Mammary epithelial cell (primary cell): ENCODE results near the gene ANXA6.

Experiments used
- EZH2 ChIP-seq: IDR thresholded peaks from 2 replicates; pipeline ENCODE4 v1.6.1; 2012; ENCODE audit warnings: low read length, inconsistent platforms, borderline replicate concordance
- TF ChIP-seq, protein P1 (sequence below), 2 donors: IDR thresholded peaks in 1 of 2; conservative IDR thresholded peaks in 1 of 2; 2 replicates each; pipeline ENCODE4 v1.5.1; 2011 to 2012; ENCODE audit warnings: inconsistent platforms in 2 of 2, low read length in 2 of 2, mild to moderate bottlenecking in 2 of 2, control low read depth in 1 of 2, low read depth in 1 of 2; ENCODE audit not compliant: insufficient read depth in 1 of 2; ENCODE audit errors: extremely low read depth in 1 of 2

- TF ChIP-seq, protein P1, sequence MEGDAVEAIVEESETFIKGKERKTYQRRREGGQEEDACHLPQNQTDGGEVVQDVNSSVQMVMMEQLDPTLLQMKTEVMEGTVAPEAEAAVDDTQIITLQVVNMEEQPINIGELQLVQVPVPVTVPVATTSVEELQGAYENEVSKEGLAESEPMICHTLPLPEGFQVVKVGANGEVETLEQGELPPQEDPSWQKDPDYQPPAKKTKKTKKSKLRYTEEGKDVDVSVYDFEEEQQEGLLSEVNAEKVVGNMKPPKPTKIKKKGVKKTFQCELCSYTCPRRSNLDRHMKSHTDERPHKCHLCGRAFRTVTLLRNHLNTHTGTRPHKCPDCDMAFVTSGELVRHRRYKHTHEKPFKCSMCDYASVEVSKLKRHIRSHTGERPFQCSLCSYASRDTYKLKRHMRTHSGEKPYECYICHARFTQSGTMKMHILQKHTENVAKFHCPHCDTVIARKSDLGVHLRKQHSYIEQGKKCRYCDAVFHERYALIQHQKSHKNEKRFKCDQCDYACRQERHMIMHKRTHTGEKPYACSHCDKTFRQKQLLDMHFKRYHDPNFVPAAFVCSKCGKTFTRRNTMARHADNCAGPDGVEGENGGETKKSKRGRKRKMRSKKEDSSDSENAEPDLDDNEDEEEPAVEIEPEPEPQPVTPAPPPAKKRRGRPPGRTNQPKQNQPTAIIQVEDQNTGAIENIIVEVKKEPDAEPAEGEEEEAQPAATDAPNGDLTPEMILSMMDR (conservative IDR thresholded peaks at IDR 0.05 in 1 of 2, IDR thresholded peaks at IDR 0.05 in 1 of 2; ENCODE audit: extremely low read depth in 1 of 2, insufficient read depth in 1 of 2, low read depth in 1 of 2, low read length in 2 of 2) = no peak
- no peak for TF ChIP-seq EZH2
Observed at GRCh38 chr5:151094852-151095245, 62.7 kb downstream of the ANXA6 start.
